Activated T-cell treated with anti-CD3 and anti-CD28 coated beads for 48 hours (primary cell): ENCODE results near the gene FAM181B.
"Not testable (repeated sequence)": the region's sequence is repeated elsewhere in the genome, so short reads cannot be mapped to it uniquely, and the experiment has no call there.

Experiments used
- DNase-seq: peaks from one replicate; pipeline ENCODE4 v3.0.0-alpha.2; 2020; ENCODE audit warnings: low read depth

The FAM181B gene

DNA sequence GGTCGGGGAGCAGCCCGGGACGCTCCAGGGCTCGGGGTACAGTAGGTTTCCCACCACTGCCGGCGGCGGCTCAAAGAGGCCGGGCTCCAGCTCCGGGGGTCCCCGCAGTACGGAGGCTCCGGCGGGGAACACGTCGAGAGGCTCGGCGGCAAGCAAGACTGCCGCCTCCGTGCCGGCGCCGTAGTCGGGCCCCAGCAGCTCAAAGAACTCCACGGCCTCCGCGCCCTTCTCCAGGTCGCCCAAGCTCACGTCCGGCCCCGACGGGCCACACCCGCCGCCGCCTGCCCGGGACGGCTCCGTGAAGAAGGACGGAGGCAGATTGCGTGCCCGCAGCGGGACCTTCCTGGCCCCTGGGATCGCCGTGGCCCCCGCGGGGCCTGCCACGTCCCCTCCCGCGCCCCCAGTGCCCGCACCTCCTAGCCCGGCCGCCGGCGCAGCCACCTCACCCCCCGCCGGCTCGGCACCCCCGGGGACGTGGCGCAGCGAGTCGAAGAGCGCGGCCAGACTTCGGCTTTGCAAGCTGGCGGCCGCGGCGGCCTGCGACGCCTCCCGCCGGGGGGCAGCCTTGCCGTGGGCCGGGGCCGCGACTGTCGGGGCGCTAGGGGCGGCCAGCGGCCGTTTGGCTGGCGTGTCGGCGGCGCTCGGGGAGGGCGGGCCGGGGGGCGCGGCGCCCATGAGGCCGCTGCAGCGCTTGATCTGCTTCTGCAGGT lies 775 bp downstream of the FAM181B start:
- peak; percentile 4 for DNase-seq

GRCh38 chr11:82732348-82732733 lies 1.3 kb downstream of the FAM181B start:
- DNase-seq: no peak

- DNase-seq: no peak
These were observed 1.9 kb downstream of the FAM181B start for GRCh38 chr11:82731691-82732277.

DNA sequence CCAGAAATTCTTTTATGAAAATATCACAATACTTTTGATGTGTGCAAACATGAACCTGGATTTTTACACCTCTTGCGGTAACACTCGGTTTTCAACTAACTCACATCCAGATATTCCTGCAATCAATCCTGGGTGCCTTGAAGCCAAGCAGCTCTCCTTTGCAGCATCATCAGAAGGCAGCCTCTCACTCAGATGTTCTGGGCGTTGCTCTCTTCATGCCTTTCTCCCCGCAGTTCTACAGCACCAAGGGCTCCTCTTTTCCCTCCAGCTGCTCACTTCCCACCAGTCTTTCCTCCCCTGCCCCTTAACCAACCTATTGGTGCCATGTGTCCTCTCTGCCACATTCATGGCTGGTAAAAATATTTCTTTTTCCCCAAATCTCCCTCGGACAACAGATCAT lies 2.9 kb downstream of the FAM181B start:
- DNase-seq: no peak

DNA sequence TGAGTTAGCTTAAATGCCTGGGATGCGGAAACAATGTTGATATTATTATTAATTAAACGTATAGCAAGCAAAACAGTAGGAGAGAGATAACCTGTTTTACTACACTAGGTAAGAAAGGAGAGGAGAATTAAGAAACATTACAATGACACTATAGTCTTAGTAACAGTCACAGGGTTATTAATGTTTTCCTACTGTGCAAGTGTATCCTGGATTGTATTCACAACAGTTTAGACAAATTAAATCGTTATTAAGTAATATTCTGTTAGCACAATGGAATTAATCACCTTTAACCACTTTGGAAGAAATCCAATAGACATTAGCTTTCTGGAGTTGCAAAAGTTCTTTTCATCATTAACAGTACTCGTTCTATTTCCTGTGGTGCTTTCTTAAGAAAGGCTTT lies 3.4 kb downstream of the FAM181B start:
- DNase-seq: no peak

- DNase-seq: no peak
These were observed 9.6 kb downstream of the FAM181B start for GRCh38 chr11:82724026-82724425.

- no peak for DNase-seq
These were observed 11.4 kb downstream of the FAM181B start for GRCh38 chr11:82722231-82722630.

GRCh38 chr11:82720267-82721065 lies 13.2 kb downstream of the FAM181B start:
- no peak for DNase-seq

DNA sequence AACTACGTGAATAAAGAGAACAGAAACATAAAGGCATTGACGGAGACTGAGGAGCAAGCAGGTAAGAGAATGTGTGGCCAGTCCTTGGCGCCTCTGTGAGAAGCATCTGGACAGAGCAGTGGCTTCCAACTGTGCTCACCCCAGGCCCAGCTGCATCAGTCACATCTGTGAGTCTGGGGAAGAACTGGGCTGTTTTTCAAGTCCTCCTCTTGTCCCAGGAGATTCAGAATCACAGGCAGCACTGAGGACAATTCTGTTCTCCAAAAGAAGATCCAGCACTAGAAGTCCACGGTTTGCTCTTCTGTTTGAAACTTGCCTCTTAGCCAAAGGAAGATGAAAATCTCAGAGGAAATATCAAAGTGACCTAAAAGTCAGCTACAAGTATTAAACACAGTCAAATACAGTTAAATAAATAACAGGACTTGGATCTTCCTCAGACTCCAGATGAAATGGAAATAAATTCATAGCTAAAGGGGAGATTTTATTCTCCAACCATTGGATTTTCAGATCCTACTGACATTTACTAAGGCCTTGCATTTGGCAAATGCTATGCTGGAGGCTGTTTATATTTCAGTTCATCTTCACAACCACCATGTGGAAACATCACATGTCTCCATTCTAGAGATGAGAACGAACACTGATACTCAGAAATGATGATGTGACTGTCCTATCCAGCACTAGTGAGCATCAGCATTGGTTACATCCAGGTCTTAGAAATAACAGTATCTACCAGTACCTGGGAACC lies 14.1 kb downstream of the FAM181B start:
- no peak for DNase-seq

- DNase-seq: no peak
These were observed 14.8 kb downstream of the FAM181B start for GRCh38 chr11:82718821-82719220.

GRCh38 chr11:82718307-82718706 lies 15.4 kb downstream of the FAM181B start:
- no peak for DNase-seq

DNA sequence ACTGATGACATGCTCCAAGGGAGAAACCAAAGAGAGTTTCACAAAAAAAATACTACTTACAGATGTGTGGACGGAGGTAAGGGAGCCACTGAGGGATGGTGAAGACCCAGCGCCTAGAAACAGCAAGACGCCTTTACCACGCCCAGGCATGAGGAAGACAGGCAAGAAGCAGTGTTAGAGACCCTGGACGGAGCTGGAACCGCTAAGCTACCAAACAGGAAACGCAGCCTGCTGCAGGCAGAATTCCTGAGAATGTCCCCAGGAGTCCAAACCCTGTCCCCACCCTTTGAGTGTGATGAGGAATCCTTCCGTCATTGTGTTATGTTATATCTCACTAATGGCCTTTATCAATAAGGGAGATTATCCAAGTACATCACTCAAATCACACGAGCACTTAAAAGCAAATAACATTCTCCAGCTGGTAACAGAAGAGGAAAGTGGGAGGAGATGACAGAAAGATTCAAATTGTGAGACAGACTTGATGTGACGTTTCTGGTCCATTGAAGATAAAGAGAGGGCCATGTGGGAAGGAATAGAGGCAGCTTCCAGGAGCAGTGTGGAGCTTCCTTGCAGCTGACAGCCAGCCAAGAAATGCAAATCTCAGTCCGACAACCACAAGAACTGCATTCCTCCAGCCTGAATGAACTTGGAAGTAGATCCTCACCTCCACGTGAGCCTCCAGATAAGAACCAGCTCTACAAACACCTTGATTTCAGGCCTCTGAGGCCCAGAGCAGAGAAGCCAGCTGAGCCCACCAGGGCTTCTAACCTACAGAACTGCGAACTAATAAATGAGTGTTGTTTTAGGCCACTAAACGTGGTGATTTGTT lies 19.1 kb downstream of the FAM181B start:
- DNase-seq: no peak

DNA sequence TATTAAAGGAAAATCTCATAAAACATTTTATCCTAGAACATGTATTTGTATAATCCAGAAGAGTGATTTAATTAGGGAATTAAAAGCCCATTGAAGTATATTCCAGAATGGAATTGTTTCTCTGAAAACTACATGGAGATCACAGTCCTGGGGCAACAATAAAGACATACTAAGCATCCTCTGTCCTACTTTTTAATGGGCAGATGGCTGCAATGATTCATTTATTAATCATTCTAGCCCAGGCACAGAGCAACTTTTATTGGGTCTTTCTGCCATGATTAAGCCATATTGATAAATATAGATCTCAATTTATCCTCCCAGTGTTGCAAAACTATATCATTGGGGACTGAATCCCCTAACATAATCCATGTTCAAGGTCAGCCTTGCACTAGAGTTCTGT lies 22.0 kb downstream of the FAM181B start:
- no peak for DNase-seq

GRCh38 chr11:82703796-82704195 lies 29.9 kb downstream of the FAM181B start:
- DNase-seq: no peak

GRCh38 chr11:82703226-82703625 lies 30.4 kb downstream of the FAM181B start:
- no peak for DNase-seq

DNA sequence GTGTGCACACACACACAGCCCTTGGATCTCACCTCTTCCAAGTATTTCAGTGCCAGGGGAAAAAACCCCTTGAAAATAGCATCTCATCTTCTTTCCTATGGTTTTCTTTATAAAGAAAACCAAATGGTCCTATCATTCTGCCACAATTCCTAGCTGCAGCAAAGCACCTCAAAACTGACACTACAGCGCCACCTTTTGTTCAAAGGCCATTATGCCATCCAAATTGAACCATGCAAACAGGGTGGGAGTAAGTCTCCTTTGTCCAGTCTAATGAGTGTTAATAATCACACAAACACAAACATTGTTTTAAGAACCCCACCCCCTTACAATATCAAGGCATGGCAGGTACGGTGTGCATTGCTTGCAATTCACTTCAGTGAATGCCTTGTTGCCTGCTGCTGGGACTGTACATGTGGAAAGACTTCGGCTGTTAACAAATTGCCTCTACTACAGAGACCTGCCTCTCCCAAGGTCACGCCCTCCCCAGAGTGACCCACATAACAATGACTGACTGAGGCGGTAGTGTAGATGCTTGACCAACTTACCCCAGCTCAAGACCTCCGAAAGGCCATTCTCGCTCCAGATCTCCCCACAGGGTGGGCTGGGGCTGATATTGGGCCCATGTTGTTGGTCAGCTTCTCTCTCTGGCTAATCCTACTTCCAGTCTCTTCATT lies 31.7 kb downstream of the FAM181B start:
- DNase-seq: no peak

- no peak for DNase-seq
These were observed 34.9 kb downstream of the FAM181B start for GRCh38 chr11:82698576-82699352.

DNA sequence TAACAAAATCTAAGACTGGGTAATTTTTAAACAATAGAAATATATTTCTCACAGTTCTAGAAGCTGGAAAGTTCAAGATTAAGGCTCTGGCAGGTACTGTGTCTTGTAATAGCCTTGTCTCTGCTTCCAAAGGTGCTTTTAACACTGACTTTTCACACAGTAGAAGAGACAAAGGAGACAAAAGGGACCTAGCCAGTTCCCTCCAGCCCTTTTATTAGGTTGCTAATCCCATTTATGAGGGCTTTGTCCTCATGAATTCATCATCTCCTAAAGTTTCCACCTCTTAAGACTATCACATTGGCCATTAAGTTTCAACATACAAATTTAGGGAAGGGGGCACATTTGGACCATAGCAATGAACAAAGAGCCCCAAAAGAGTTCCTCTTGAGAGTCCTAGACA lies 40.7 kb downstream of the FAM181B start:
- no peak for DNase-seq

DNA sequence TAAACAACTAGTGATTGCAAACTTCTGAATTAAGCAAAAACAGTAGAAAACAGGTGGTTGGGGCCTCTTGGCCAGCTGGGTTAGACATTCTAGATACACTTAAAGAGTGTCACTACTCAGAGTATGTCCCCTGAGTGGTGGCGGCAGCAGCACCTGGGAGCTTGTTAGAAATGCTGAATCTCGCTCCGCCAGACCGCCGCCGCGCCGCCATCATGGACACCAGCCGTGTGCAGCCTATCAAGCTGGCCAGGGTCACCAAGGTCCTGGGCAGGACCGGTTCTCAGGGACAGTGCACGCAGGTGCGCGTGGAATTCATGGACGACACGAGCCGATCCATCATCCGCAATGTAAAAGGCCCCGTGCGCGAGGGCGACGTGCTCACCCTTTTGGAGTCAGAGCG lies 44.3 kb downstream of the FAM181B start:
- DNase-seq: not testable (repeated sequence)

DNA sequence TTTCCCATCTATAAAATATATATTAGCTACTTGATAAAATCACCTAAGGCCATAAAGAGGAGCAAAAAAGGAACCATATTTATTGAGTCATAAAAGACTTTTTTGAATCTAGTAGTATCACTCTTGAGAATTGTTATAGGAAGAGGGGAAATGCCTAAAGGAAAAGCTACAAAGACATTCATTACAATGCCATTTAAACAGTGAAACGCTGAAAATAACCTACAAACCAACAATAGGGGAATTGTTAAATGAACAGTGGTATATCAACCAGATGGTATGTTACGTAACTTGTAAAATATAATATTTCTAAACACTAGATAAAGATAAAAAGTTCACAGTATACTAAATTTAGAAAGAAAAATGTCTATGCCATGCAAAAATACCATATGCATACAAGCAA lies 47.5 kb downstream of the FAM181B start:
- DNase-seq: no peak
